Endometrial microvascular endothelial cells (primary cell): ENCODE results near the gene FDXACB1. TPM values are rescaled to one million over a fixed set of nuclear protein-coding genes. Genes with fewer than 3 reads are reported as not detected.
"Not testable (repeated sequence)": the region's sequence is repeated elsewhere in the genome, so short reads cannot be mapped to it uniquely, and the experiment has no call there.

Experiments
- in situ Hi-C: cut with HindIII; loops from 2 replicates; pipeline ENCODE4 v1.10.0; 2017; ENCODE audit warnings: low sequenced_read_pairs, low pct_unique_long_range_greater_than_20kb; ENCODE audit errors: inconsistent ontology term
- total RNA-seq: library from RNA; depleted of rRNA; stranded (reverse); fragments of >200 nt; gene quantifications from one replicate; pipeline ENCODE4 v1.2.3, GENCODE V29; 2015; ENCODE audit errors: inconsistent ontology term

FDXACB1 gene
- total RNA-seq, 1 donor from 2014 or later = 4.2 TPM

GRCh38 chr11:111911563-111912401, 32.8 kb upstream of the FDXACB1 start, which contains the start of gene CRYAB:
Gene CRYAB, minus strand, starts transcription at chr11:111911770. Its CDS starts 46 bp downstream, at chr11:111911724.
- in situ Hi-C loops = no loop called here

DNA sequence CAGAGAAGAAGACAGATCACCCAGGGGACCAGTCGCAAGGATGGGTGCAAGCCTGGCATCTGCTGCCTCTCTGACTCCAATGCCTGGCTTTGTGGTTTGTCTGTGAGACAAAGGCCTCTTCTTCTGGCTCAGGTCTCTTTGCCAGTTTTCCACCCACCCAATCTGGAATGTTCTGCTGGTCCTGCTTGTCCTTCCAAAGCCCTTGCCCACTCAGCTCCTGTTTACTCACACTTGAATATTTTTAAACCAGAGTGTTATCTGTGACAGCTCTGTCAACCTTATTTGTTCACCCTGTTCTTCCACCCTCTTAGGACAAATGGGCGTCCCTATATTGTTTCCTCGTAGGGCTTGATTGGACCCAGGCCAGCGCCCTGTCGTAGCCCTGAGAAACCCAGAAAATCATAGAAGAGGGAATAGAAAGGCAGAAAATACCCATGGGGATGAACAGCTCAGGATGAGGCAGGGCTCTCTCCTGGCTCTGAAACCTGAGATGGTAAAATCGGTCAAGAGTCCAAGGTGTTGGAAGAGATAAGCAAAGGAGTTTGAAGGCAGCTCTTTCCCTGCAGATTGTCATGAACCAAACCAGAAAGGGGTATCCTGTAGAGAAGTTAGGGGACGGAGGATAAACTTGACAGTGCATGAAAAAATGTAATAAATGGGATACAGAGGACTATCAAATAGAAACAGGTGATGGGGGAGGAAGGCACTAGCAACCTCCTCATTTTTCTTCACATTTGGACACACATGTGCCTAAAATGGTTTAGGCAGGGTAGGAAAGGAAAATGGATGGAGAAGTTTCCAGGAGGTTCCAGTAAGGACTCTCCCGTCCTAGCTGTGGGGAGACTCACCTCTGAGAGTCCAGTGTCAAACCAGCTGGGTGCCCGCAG, 32.0 kb upstream of the FDXACB1 start:
- in situ Hi-C loops = no loop called here

DNA sequence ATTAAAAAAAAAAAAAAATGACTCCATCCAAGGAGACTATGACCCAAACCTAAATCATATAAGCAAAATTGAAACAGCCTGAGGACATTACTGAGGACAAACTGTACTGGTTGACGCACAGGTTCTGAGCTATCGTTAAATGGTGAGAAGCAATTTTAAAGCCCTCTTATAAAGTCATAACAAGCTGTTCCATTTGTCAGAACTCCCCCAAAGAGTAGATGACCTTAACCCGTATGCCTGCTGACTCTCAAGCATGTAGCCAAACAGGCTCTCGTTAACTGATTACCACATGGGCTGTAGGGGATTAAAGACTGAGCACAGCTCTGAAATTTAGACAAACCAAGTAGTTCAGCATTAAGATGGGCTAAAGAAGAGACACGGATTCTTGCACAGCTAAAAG, 30.4 kb upstream of the FDXACB1 start:
- in situ Hi-C loops = no loop called here

DNA sequence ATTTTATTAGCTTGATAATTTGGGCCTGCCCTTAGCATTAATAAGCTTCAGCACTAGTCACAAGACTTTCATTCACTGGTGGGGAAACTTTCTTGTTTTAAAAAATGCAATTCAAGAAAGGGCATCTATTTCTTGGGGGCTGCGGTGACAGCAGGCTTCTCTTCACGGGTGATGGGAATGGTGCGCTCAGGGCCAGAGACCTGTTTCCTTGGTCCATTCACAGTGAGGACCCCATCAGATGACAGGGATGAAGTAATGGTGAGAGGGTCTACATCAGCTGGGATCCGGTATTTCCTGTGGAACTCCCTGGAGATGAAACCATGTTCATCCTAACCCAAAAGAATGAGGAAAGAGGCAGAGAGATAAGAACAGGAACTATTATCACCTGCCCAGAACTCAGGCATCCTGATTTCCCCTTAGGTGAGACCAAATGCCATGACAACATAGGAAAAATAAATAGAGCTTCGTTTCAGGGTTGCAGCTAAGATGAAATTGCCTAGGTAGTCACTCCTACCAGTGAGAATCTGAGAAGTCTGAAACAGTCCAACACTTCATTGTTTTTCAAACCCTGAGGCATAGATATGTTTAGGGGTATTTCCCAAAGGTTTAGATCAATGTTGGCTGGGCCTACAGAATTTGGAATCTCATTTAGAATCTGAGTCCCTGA, 29.8 kb upstream of the FDXACB1 start:
- in situ Hi-C loops = no loop called here

DNA sequence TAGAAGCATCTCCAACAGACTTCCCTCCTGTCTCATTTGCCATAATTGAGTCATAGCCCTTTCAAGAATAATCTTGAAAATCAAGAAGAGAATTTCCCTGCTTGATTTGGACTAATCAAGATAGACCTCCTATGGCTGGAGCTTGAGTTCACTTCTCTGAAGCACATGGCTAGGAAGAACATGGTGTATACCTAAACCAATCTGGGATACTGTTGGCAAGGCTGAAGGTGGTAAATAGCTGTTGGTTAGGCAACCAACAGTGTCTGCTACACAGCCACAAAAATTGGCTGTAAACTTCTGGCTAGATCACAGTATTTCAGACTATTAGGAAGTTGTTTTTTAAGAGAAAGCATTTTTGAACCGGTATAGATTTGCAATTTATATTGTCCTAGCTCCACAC, 27.7 kb upstream of the FDXACB1 start:
- in situ Hi-C loops = no loop called here

- in situ Hi-C loops = no loop called here
These were observed 26.4 kb upstream of the FDXACB1 start for GRCh38 chr11:111905411-111905810.

DNA sequence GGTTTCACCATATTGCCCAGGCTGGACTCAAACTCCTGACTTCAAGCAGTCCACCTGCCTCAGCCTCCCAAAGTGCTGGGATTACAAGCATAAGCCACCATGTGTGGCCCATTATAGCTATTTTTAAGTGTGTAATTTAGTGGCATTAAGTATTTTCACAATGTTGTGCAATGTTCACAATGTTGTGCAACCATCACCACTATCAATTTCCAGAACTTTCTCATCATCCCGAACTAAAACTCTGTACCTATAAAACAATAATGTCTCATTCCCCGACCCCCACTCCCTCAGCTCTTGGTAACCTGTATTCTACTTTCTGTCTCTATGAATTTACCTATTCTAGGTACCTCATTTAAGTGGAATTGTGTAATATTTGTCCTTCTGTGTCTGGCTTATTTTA, 7.9 kb upstream of the FDXACB1 start:
- in situ Hi-C loops = no loop called here

DNA sequence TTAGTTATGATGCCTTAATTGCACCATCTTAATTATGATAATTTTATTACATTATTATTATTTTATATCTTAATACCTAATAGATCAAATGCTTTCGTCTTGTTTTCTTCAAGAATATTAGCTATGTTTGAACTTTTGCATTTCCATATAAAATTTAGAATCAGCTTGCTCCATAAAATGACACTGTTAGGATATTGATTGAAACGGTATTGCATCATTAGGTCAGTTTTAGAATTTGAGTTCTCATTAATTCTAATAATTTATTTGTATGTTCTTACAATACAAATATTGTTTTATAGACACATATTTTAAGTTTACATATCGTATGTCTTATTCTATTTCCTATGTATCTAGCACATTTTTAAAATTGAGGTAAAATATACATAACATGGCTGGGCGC, 7.1 kb upstream of the FDXACB1 start:
- in situ Hi-C loops = no loop called here

GRCh38 chr11:111885053-111885452, 6.1 kb upstream of the FDXACB1 start:
- in situ Hi-C loops = not testable (repeated sequence)

GRCh38 chr11:111882202-111882601, 3.2 kb upstream of the FDXACB1 start:
- in situ Hi-C loops = no loop called here

DNA sequence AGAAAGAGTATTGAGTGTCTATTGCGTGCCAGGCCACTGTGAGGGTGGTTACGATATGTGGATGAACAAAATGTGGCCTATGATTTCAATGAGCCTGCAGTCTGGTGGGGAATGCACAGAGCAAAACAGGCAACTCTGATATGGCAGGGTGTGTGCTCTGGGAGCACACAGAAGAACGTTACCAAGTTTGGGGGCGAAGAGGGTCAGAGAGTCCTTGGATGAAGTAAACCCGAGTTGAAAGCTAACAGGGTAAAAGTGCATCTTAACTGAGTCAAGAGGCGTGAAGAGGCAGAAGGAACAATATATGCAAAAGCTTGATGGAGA, 634 bp upstream of the FDXACB1 start:
- in situ Hi-C loops = no loop called here

GRCh38 chr11:111878385-111878848, 548 bp downstream of the FDXACB1 start:
- in situ Hi-C loops = no loop called here

GRCh38 chr11:111871693-111872161, 7.2 kb downstream of the FDXACB1 start:
- in situ Hi-C loops = no loop called here

- in situ Hi-C loops = no loop called here
These were observed 7.9 kb downstream of the FDXACB1 start, which contains the start of gene ALG9 for GRCh38 chr11:111870886-111871692. Gene ALG9, minus strand, starts transcription at chr11:111871581. Its CDS starts 99 bp downstream, at chr11:111871482.

GRCh38 chr11:111870522-111870885, 8.5 kb downstream of the FDXACB1 start:
- in situ Hi-C loops = no loop called here

DNA sequence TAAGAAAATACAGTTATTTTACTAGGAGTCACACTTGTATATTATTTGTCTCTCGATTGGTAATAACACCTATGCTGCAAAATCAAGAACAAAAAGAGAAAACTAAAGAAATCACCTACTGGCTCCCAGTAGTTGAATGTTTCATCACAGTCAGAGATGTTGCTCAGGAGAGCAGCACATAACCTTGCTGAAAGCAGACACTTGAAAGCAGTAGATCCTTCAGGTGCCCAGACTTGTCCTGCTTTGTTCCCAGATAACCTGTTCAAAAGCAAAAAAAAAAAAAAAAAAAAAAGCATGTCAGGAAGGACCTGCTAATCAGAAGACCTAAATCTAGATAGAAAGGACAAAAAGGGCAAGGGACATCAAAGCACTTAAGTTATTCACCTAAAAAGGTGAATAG, 8.9 kb downstream of the FDXACB1 start:
- in situ Hi-C loops = no loop called here

DNA sequence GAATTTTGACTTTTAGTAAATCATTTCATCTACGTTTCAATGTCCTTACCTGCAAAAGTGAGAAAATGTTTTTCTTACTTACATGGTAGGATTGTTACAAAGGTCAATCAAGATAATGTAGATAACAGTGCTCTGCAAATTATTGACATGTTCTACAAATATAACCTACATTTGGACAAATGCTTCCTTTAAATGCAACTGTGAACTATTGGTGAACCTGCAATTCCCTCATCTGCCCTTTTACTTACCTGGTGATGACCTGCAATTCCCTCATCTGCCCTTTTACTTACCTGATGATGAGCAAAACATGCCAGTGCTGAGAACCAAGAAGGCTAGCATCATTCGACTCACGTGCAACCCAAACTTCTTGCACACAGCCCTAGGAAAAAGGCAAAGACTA, 18.7 kb downstream of the FDXACB1 start:
- in situ Hi-C loops = no loop called here

GRCh38 chr11:111855506-111855905, 23.5 kb downstream of the FDXACB1 start:
- in situ Hi-C loops = no loop called here
